GDM1 (cell line): ENCODE measurements around the gene CHURC1.

ENCODE experiments used
- DNase-seq: peaks from one replicate; lab custom pipeline; 2025; lab: John Stamatoyannopoulos, UW

The CHURC1 gene

GRCh38 chr14:64956697-64957406 lies 42.6 kb downstream of the CHURC1 start:
- DNase-seq: no peak

GRCh38 chr14:64958201-64958600 lies 43.9 kb downstream of the CHURC1 start:
- no peak for DNase-seq

GRCh38 chr14:64958743-64959142 lies 44.5 kb downstream of the CHURC1 start:
- DNase-seq: no peak

GRCh38 chr14:64960762-64961276 lies 46.6 kb downstream of the CHURC1 start:
- DNase-seq: no peak

- DNase-seq: no peak
Observed at GRCh38 chr14:64963611-64964010, 49.4 kb downstream of the CHURC1 start.

- no peak for DNase-seq
Observed at GRCh38 chr14:64965356-64966000, 51.2 kb downstream of the CHURC1 start.

GRCh38 chr14:64966976-64967375 lies 52.7 kb downstream of the CHURC1 start:
- no peak for DNase-seq

GRCh38 chr14:64968167-64968566 lies 53.9 kb downstream of the CHURC1 start:
- no peak for DNase-seq

- no peak for DNase-seq
Observed at GRCh38 chr14:64968651-64969050, 54.4 kb downstream of the CHURC1 start.

- DNase-seq: peak; percentile 18
Observed at GRCh38 chr14:64970041-64970440, 55.8 kb downstream of the CHURC1 start.

GRCh38 chr14:64970776-64971477 lies 56.7 kb downstream of the CHURC1 start:
- DNase-seq: no peak

- no peak for DNase-seq
Observed at GRCh38 chr14:64971491-64971942, 57.3 kb downstream of the CHURC1 start.

- DNase-seq: peak; percentile 59
Observed at GRCh38 chr14:64971943-64972791, 57.9 kb downstream of the CHURC1 start, which contains the start of gene RAB15. Gene RAB15, minus strand, starts transcription at chr14:64972336. Its CDS starts 260 bp downstream, at chr14:64972076.

- DNase-seq: no peak
Observed at GRCh38 chr14:64973026-64973442, 58.8 kb downstream of the CHURC1 start.

- no peak for DNase-seq
Observed at GRCh38 chr14:64973826-64974225, 59.6 kb downstream of the CHURC1 start.

- DNase-seq: no peak
Observed at GRCh38 chr14:64974563-64974962, 60.3 kb downstream of the CHURC1 start.

GRCh38 chr14:64979336-64980074 lies 65.2 kb downstream of the CHURC1 start:
- no peak for DNase-seq

- DNase-seq: peak; percentile 25
Observed at GRCh38 chr14:64983439-64984310, 69.4 kb downstream of the CHURC1 start.
